GM12874 (cell line): ENCODE data around the gene LCN1.

ENCODE experiments used
- CTCF ChIP-seq: IDR thresholded peaks from 2 replicates; pipeline ENCODE4 v1.5.1; 2011; ENCODE audit warnings: low read depth, mild to moderate bottlenecking, control low read depth, low read length, moderate library complexity; ENCODE audit not compliant: insufficient read depth

LCN1 gene

GRCh38 chr9:135503371-135504261 lies 17.6 kb upstream of the LCN1 start:
- no peak for TF ChIP-seq CTCF

- TF ChIP-seq CTCF: peak; percentile 88
Measured at GRCh38 chr9:135504262-135505243, 16.7 kb upstream of the LCN1 start.

- no peak for TF ChIP-seq CTCF
Measured at GRCh38 chr9:135505406-135506187, 15.6 kb upstream of the LCN1 start.

GRCh38 chr9:135506327-135507103 lies 14.7 kb upstream of the LCN1 start:
- TF ChIP-seq CTCF: no peak

- TF ChIP-seq CTCF: no peak
Measured at GRCh38 chr9:135507104-135508035, 13.9 kb upstream of the LCN1 start.

GRCh38 chr9:135508211-135508820 lies 12.9 kb upstream of the LCN1 start:
- no peak for TF ChIP-seq CTCF
